Subcutaneous adipose tissue (tissue), 4 donors: ENCODE results near the gene KMT2A. TPM values are rescaled to one million over a fixed set of nuclear protein-coding genes. Genes with fewer than 3 reads are reported as not detected.

Source experiments
- total RNA-seq, 4 donors: library from RNA; depleted of rRNA; stranded (reverse); fragments of >200 nt; gene quantifications; one replicate each; pipeline ENCODE4 v1.1.0, GENCODE V29; 2016
- TF ChIP-seq, protein P1 (sequence below): fragments of 450-650 bp; IDR thresholded peaks from one replicate; pipeline ENCODE4 v1.5.1; 2016; ENCODE audit warnings: low read depth, mild to moderate bottlenecking, control low read depth, antibody characterized with exemption, moderate library complexity

KMT2A gene
- total RNA-seq, 4 donors from 2014 or later = 62.2 to 81.0 (median 69.8) TPM

DNA sequence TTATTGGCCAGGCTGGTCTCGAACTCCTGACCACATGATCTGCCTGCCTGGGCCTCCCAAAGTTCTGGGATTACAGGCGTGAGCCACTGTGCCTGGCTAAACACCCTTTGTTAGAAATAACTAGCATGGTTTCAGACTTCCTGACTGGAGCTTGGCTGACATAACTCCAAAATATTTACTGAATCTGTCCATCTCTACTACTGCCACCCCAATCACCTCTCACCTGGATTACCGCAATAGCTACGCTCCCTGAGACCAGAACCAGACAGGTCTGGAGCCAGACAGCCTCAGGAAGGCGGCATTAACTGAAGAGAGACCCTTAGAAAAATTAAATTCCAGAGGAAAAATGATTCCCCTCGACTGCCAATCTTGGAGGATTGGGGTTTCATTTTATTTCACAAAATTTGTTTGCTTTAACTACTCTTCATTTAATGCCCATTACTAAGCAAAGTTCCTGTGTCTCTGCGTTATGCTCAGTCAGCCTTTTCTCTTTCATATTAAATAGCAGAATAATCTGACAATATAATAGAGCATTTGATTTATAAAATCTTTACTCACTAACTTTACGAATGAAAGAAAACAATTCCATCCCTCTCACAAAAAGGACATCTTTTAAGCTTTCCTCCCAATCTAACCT is 107.8 kb downstream of the KMT2A start:
- TF ChIP-seq, protein P1, sequence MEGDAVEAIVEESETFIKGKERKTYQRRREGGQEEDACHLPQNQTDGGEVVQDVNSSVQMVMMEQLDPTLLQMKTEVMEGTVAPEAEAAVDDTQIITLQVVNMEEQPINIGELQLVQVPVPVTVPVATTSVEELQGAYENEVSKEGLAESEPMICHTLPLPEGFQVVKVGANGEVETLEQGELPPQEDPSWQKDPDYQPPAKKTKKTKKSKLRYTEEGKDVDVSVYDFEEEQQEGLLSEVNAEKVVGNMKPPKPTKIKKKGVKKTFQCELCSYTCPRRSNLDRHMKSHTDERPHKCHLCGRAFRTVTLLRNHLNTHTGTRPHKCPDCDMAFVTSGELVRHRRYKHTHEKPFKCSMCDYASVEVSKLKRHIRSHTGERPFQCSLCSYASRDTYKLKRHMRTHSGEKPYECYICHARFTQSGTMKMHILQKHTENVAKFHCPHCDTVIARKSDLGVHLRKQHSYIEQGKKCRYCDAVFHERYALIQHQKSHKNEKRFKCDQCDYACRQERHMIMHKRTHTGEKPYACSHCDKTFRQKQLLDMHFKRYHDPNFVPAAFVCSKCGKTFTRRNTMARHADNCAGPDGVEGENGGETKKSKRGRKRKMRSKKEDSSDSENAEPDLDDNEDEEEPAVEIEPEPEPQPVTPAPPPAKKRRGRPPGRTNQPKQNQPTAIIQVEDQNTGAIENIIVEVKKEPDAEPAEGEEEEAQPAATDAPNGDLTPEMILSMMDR = no peak

DNA sequence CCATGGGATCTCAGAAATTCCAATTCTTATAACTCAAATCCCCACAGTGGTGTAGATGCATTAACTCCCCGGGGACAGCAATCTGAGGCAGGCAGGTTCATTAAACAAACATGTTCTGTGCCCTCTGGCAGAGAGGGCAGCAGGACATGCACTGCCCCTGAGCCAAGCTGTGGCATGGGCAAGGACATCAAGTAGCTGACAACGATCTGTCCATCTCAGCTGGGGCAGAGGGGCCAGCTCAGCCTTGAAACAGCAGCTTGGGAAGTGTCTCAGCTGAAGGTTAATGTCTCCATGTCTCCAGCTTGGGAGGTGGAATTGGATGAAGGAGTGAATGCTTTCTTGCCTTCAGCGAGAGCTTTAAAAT is 108.3 kb downstream of the KMT2A start:
- TF ChIP-seq, protein P1 = no peak

DNA sequence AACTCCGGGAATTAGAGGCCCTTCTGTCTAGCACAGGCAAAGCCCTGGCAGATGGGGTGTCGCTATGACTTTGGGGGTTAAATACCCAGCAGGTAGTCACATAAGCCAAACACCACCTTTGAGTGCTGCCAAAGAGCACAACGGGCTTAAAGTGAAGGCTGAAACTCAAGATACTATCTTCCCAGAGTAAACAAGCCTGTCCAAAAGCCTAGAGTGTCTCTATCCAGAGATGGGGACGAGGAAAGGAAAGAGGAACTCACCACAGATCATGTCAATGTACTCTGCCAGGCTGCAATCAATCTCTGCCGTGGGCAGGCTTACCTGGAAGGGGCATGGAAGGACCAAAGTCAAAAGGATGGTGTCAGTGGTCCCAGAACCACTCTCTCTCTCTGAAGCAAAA is 109.2 kb downstream of the KMT2A start:
- TF ChIP-seq, protein P1 = no peak

DNA sequence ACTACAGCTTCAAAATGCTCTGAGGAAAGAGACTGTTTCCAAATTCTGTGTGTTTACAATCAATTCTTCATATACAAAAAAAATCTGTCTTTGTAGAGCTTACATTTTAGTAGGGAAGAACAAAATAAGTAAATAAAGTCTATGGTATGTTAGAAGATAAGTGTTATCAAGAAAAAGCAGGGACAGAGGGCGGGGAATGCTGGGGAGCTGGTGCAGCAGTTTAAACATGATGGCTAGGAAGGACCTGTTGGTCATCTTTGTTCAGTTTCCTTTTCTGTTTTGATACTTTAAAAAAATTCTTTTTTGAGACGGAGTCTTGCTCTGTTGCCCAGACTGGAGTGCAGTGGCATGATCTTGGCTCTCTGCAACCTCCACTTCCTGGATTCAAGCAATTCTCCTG is 110.8 kb downstream of the KMT2A start:
- TF ChIP-seq, protein P1 = no peak

DNA sequence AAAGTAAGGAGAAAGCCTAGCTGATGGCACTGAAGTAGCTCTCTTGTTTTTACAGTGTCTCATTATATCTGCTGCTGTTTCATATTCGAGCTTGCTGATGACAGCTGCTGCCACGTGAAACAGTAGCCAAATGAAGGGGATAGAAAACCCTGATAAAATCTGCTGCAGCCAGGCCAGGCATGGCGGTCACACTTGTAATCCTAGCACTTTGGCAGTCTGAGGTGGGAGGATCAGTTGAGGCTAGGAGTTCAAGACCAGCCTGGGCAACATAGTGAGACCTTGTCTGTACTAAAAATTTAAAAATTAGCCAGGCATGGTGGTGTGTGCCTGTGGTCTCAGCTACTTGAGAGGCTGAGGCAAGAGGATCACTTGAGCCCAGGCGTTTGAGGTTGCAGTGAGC is 116.0 kb downstream of the KMT2A start:
- TF ChIP-seq, protein P1 = no peak

DNA sequence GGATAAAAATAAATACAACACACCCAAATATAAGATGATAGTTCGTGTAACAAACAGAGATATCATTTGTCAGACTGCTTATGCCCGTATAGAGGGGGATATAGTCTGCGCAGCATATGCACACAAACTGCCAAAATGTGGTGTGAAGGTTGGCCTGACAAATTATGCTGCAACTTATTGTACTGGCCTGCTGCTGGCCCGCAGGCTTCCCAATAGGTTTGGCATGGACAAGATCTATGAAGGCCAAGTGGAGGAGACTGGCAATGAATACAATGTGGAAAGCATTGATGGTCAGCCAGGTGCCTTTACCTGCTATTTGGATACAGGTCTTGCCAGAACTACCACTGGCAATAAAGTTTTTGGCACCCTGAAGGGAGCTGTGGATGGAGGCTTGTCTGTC is 124.5 kb downstream of the KMT2A start:
- TF ChIP-seq, protein P1 = no peak

DNA sequence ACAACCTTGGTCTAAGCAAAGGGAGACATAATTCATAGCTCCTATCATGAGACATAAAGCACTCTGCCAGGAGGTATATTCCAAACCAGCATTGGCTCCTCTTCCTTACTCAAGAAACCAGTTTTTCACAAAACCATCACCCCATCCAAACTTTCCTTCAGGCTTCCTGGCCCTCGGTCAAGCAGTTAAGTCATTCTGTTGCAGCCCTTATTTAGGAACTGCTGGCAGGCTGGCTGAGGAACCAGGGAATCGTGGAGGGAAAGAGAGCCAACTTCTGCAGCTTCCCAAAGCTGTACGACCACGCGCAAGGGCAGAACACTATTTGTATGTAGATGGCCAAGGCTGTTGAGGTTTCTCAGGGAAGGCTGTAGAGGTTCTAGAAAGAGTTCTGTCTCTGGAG is 128.8 kb downstream of the KMT2A start:
- TF ChIP-seq, protein P1 = no peak
